GM12892 (cell line): Measurements from ENCODE around the gene RAPGEF1.

ENCODE experiments used
- POLR2A ChIP-seq: IDR thresholded peaks from 2 replicates; pipeline ENCODE4 v1.6.1; 2011; ENCODE audit warnings: low read depth, low read length, control low read depth
- POLR2AphosphoS5 ChIP-seq: IDR thresholded peaks from 2 replicates; pipeline ENCODE4 v1.6.1; 2011; ENCODE audit warnings: low read depth, low read length, control low read depth

DNA sequence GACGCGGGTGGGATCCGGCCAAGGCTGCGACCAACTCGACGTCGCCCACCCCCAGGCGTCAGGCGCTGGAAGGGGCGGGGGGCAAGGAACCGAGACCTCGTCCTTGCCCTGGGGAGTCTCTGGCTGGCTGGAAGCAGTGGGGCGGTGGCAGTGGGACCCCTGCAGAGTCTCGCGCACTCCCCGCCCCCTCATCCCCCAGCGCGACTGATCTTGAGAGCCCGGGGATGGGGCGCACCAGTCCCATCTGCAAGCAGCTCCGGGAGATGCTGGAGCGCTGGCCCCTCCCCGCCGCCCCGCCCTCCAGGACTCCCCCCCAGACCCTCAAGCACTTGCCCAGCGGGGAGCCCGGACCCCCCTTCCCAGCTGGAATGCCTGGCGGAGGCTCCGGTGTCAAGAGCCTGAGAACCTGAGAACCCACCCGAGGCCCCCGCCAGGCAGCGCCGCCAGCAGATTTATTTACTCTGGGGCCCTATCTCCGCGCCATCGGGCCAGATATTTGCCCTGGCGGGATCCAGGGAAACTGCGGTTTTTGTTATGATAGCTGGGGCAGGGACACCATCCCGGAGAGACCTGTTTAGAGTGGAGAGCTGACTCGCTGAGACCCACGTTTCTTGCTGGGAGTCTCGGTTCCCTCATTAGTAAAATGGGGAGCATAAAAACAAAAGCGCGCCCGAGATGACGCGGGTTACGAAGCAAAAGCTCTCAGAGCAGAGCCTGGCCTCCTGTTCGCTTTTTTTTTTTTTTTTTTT lies 193.4 kb downstream of the RAPGEF1 start:
- TF ChIP-seq POLR2A (no peak), POLR2AphosphoS5 (no peak)
